K562 (cell line): Measurements from ENCODE around the gene TPD52L1. TPM values are rescaled to one million over a fixed set of nuclear protein-coding genes. Genes with fewer than 3 reads are reported as not detected.

Experiments used
- ATAC-seq: fragments of 200-7000 bp; cut with Tn5 transposase; 3 replicates; pipeline ENCODE4 v1.9.1; 2020; ENCODE audit warnings: moderate library complexity
- BruUV-seq: library from RNA; stranded (reverse); fragments of 400-500 nt; replicated peaks from 2 replicates; lab custom pipeline; 2021; lab: Mats Ljungman, UMichigan
- CTCF ChIA-PET: fragments of 300-600 bp; formaldehyde crosslinking; extraction: SDS; loops from one replicate; lab custom pipeline; 2021; ENCODE audit warnings: low intra/inter-chr PET ratio; lab: Yijun Ruan, JAX
- POLR2A ChIA-PET: fragments of 300-600, 350-650 bp; sonication (Branson Sonifier 250); formaldehyde crosslinking; extraction: SDS; loops from one replicate; lab custom pipeline; 2021; ENCODE audit warnings: antibody characterized with exemption, inconsistent platforms; lab: Yijun Ruan, JAX
- DNase-seq, 4 experiments: peaks; one replicate each; pipeline versions ENCODE4 v3.0.0 to v3.0.0-alpha.2; 2011 to 2018; ENCODE audit warnings: low spot score in 3 of 4, mixed read lengths in 3 of 4; ENCODE audit errors: extremely low read depth in 1 of 4
- FAIRE-seq: peaks from 2 replicates; lab custom pipeline; 2011; peaks lifted over from hg19 to GRCh38; lab: Jason Lieb, UNC
- H2AFZ ChIP-seq: 2 replicates; pipeline ENCODE4 v1.6.0; 2011; ENCODE audit warnings: low read depth, low read length, control low read depth, inconsistent platforms
- H3K27ac ChIP-seq: fragments of 200-600 bp; 3 replicates; pipeline ENCODE4 v1.8.0; 2011; ENCODE audit warnings: low read depth, mild to moderate bottlenecking, control low read depth, inconsistent platforms, low read length, moderate library complexity, mixed read lengths; ENCODE audit errors: extremely low read depth
- H3K27me3 ChIP-seq, 2 experiments: fragments of 300-600 bp in 1 of 2; 2 replicates in 1 of 2; 3 replicates in 1 of 2; pipeline versions ENCODE4 v1.6.0 to v1.8.0; 2011; ENCODE audit warnings: inconsistent platforms in 2 of 2, low read length in 2 of 2, mild to moderate bottlenecking in 1 of 2, mixed read lengths in 1 of 2, moderate library complexity in 1 of 2; ENCODE audit not compliant: control insufficient read depth in 2 of 2, insufficient read depth in 2 of 2
- H3K36me3 ChIP-seq: fragments of 300-600 bp; 3 replicates; pipeline ENCODE4 v1.8.0; 2011; ENCODE audit warnings: mild to moderate bottlenecking, low read length, inconsistent platforms; ENCODE audit not compliant: control insufficient read depth, insufficient read depth
- H3K4me1 ChIP-seq, 2 experiments: fragments of 200-600 bp in 1 of 2; replicated peaks in 1 of 2; 2 replicates in 1 of 2; 3 replicates in 1 of 2; pipeline versions ENCODE4 v1.5.1 to v1.8.0; 2011; ENCODE audit warnings: inconsistent platforms in 2 of 2, low read length in 2 of 2, mild to moderate bottlenecking in 1 of 2, mixed read lengths in 1 of 2, moderate library complexity in 1 of 2; ENCODE audit not compliant: control insufficient read depth in 2 of 2, insufficient read depth in 2 of 2
- H3K4me2 ChIP-seq: 2 replicates; pipeline ENCODE4 v1.6.1; 2011; ENCODE audit warnings: low read length, control low read depth, inconsistent platforms, mixed read lengths; ENCODE audit not compliant: insufficient read depth
- H3K4me3 ChIP-seq: fragments of 200-600 bp; sonication (generic), shearing (Covaris generic); 2 replicates; pipeline ENCODE4 v1.5.1; 2016; ENCODE audit warnings: control low read depth, inconsistent platforms
- H3K79me2 ChIP-seq: fragments of 200-600 bp; 3 replicates; pipeline ENCODE4 v1.8.0; 2011; ENCODE audit warnings: low read length, inconsistent platforms; ENCODE audit not compliant: control insufficient read depth, insufficient read depth
- H3K9ac ChIP-seq, 2 experiments: 2 replicates each; pipeline versions ENCODE4 v1.6.0 to v1.6.1; 2011; ENCODE audit warnings: low read depth in 2 of 2, low read length in 2 of 2, control low read depth in 1 of 2, inconsistent platforms in 1 of 2, mild to moderate bottlenecking in 1 of 2, mixed read lengths in 1 of 2; ENCODE audit not compliant: insufficient read depth in 1 of 2
- H3K9me1 ChIP-seq: one replicate; pipeline ENCODE4 v1.6.0; 2011; ENCODE audit warnings: inconsistent platforms, mild to moderate bottlenecking, low read length, moderate library complexity; ENCODE audit not compliant: control insufficient read depth, insufficient read depth
- H3K9me3 ChIP-seq: replicated peaks from 2 replicates; pipeline ENCODE4 v1.5.1; 2011; ENCODE audit warnings: low read depth, low read length, inconsistent platforms; ENCODE audit not compliant: control insufficient read depth, insufficient read depth
- H4K20me1 ChIP-seq: replicated peaks from 2 replicates; pipeline ENCODE4 v1.6.1; 2011; ENCODE audit warnings: low read length, inconsistent platforms, mixed read lengths; ENCODE audit not compliant: control insufficient read depth, insufficient read depth
- CEBPG ChIP-seq, 3 experiments: fragments of 200-800 bp in 1 of 3; sonication (Bioruptor generic) in 1 of 3; sonication (generic) in 1 of 3; formaldehyde crosslinking in 1 of 3; IDR thresholded peaks in 2 of 3; conservative IDR thresholded peaks in 1 of 3; 2 replicates each; pipeline versions ENCODE4 v1.6.1 to v1.8.0; 2016 to 2022; ENCODE audit warnings: missing compliant biosample characterization in 2 of 3, missing genetic modification characterization in 2 of 3, mild to moderate bottlenecking in 1 of 3, missing genetic modification reagents in 1 of 3
- DNMT1 ChIP-seq: fragments of 450-650 bp; IDR thresholded peaks from 2 replicates; pipeline ENCODE4 v1.6.1; 2016; ENCODE audit warnings: antibody characterized with exemption, mild to moderate bottlenecking
- E2F5 ChIP-seq: sonication (generic); formaldehyde crosslinking; IDR thresholded peaks from 2 replicates; pipeline ENCODE4 v1.8.0; 2022; ENCODE audit warnings: mild to moderate bottlenecking, missing genetic modification reagents
- HMG20B ChIP-seq: fragments of 250-450 bp; sonication (Bioruptor Pico); IDR thresholded peaks from 2 replicates; pipeline ENCODE4 v1.5.0; 2021; ENCODE audit warnings: mild to moderate bottlenecking
- L3MBTL2 ChIP-seq: fragments of 450-650 bp; IDR thresholded peaks from 2 replicates; pipeline ENCODE4 v1.6.1; 2016; ENCODE audit warnings: mild to moderate bottlenecking, moderate library complexity
- MAFK ChIP-seq: IDR thresholded peaks from 2 replicates; pipeline ENCODE4 v1.6.1; 2011; ENCODE audit warnings: low read length, improper control_type of control experiment
- NR2C1 ChIP-seq, 2 experiments: fragments of 450-650 bp; IDR thresholded peaks; 2 replicates each; pipeline ENCODE4 v1.6.1; 2017; ENCODE audit warnings: mild to moderate bottlenecking in 2 of 2, antibody characterized with exemption in 1 of 2, inconsistent platforms in 1 of 2, missing compliant biosample characterization in 1 of 2, missing genetic modification characterization in 1 of 2
- PHTF2 ChIP-seq: fragments of 250-450 bp; sonication (Bioruptor Pico); IDR thresholded peaks from 2 replicates; pipeline ENCODE4 v1.5.0; 2021; ENCODE audit warnings: mild to moderate bottlenecking
- POLR2H ChIP-seq: IDR thresholded peaks from 2 replicates; pipeline ENCODE4 v1.6.1; 2016; ENCODE audit warnings: missing genetic modification characterization, low read depth, mild to moderate bottlenecking, control low read depth, missing compliant biosample characterization, moderate library complexity
- SMAD2 ChIP-seq: fragments of 150-350 bp; IDR thresholded peaks from 2 replicates; pipeline ENCODE4 v1.6.1; 2014; ENCODE audit warnings: low read depth, mild to moderate bottlenecking, low read length
- U2AF1 ChIP-seq: fragments of 200-400 bp; formaldehyde crosslinking; optimal IDR thresholded peaks from 2 replicates; pipeline ENCODE3; 2017; ENCODE audit warnings: mild to moderate bottlenecking, low read depth, low read length, moderate library complexity
- ZC3H4 ChIP-seq: sonication (generic); formaldehyde crosslinking; IDR thresholded peaks from 2 replicates; pipeline ENCODE4 v1.9.0; 2021; ENCODE audit warnings: missing genetic modification reagents, borderline replicate concordance
- ZFP91 ChIP-seq: sonication (generic); formaldehyde crosslinking; IDR thresholded peaks from 2 replicates; pipeline ENCODE4 v1.8.0; 2022; ENCODE audit warnings: mild to moderate bottlenecking, missing genetic modification reagents
- ZNF436 ChIP-seq: fragments of 250-450, 450-650 bp; sonication (Bioruptor Pico); formaldehyde crosslinking; IDR thresholded peaks from 2 replicates; pipeline ENCODE4 v1.7.0; 2020; ENCODE audit warnings: mild to moderate bottlenecking
- ZNF512 ChIP-seq: IDR thresholded peaks from 2 replicates; pipeline ENCODE4 v1.6.1; 2016; ENCODE audit warnings: missing genetic modification characterization, missing compliant biosample characterization
- ZNF699 ChIP-seq: fragments of 250-450 bp; sonication (Bioruptor Pico); IDR thresholded peaks from 2 replicates; pipeline ENCODE4 v1.8.0; 2021; ENCODE audit warnings: mild to moderate bottlenecking, moderate library complexity; ENCODE audit not compliant: insufficient replicate concordance
- WGBS: fragments of 100-300 bp; shearing (Covaris generic); methylation state at CpG from one replicate; pipeline ENCODE4 v1.1.6; 2016; ENCODE audit warnings: low coverage, mixed read lengths; ENCODE audit not compliant: insufficient coverage; ENCODE audit errors: missing lambda C conversion rate; 5-methylcytosine and 5-hydroxymethylcytosine counted together
- in situ Hi-C: fragments of 300-500 bp; cut with MboI; formaldehyde crosslinking; loops from 4 replicates; pipeline ENCODE4 v1.15.0; 2018; ENCODE audit warnings: inconsistent platforms, mixed read lengths
- intact Hi-C: fragments of 100-400 bp; cut with micrococcal nuclease; formaldehyde crosslinking; loops from 2 replicates; pipeline ENCODE4 v1.14.2; 2022
- polyA plus RNA-seq, 8 experiments: library from polyadenylated mRNA; depleted of rRNA in 4 of 8; stranded (reverse) in 5 of 8; unstranded in 3 of 8; fragments of >200 nt; fragmentation: Nextera tagmentation in 2 of 8; fragmentation: Illumina TruSeq in 1 of 8; extraction: Ambion mirVana in 2 of 8; extraction: Trizol in 1 of 8; gene quantifications; 2 replicates each; pipeline versions ENCODE4 v1.2.1 to v1.2.3, GENCODE V29; 2011 to 2014; ENCODE audit warnings: inconsistent platforms in 1 of 8, missing spikeins in 1 of 8
- total RNA-seq, 7 experiments: library from RNA; depleted of rRNA in 6 of 7; stranded (reverse); fragments of >200 nt in 6 of 7; fragmentation: Illumina TruSeq in 2 of 7; extraction: Trizol in 2 of 7; gene quantifications; 2 replicates each; pipeline versions ENCODE4 v1.2.1 to v1.2.3, GENCODE V29; 2011 to 2021; ENCODE audit warnings: low replicate concordance in 1 of 7

TPD52L1 gene
- total and polyA plus RNA-seq, 9 of the 15 experiments (the other 6 are each of a cell fraction or from before 2014, with no cell fraction given) = 12.9 to 149 (median 75.7) TPM

DNA sequence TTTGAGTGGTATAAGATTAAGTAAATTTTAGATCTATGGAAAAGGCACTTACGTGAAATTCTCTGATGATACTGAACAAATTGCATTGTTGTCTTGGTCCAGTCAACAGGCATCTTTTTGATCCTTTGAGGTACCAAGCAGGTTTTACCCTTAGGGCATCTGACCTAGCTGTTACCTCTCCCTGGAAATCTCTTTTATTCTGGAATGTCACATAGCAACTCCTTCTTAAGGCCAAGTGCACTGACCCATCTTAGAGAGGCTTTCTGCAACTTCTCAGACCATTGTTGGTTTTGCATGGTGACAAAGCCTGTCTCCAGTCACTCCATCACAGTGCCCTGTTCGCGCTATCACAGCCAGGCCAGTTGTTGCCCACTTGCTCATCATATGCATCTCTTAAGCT lies 42.0 kb downstream of the TPD52L1 start:
- in situ Hi-C loops (no loop called here), intact Hi-C loops (no loop called here)
- 91% methylated on average over 3 of the region's 3 CpGs for WGBS
- Histone ChIP-seq H2AFZ (no peak overlapping the region), H3K4me3 (no peak overlapping the region), H3K27me3 (no peaks in the 10 kb centered on the region), H3K36me3 (no peaks in the 10 kb centered on the region), H4K20me1 (no peaks in the 10 kb centered on the region), H3K9me1 (no peaks in the 10 kb centered on the region), H3K27ac (no peak overlapping the region), H3K4me2 (no peak overlapping the region), H3K4me1 (peaks cover 8 to 32% of the 10 kb centered on the region in 2 experiments; a peak in 4 of 5 replicates), H3K9ac (no peak overlapping the region), H3K79me2 (no peaks in the 10 kb centered on the region; the same call in 2 of the 3 replicates), H3K9me3 (no peaks in the 10 kb centered on the region)
- ChIA-PET CTCF (no interaction called here), POLR2A (no interaction called here)
- TF ChIP-seq ZFP91 (CRISPR knock-in tag) (no peak), E2F5 (no peak), PHTF2 (CRISPR knock-in tag) (no peak), ZNF512 (no peak), NR2C1 (IDR thresholded peaks at IDR 0.05) (no peak), NR2C1 (tag; IDR thresholded peaks at IDR 0.05) (no peak), ZNF436 (CRISPR knock-in tag) (no peak), ZC3H4 (CRISPR knock-in tag) (no peak), U2AF1 (no peak), CEBPG (CRISPR knock-in tag; IDR thresholded peaks at IDR 0.05) (no peak), CEBPG (tag; conservative IDR thresholded peaks at IDR 0.05 in 1 of 2, IDR thresholded peaks at IDR 0.05 in 1 of 2) (no peak), HMG20B (CRISPR knock-in tag) (no peak), POLR2H (tag) (no peak), L3MBTL2 (no peak), ZNF699 (CRISPR knock-in tag) (no peak), SMAD2 (no peak), DNMT1 (no peak), MAFK (no peak)
- ATAC-seq = no peak
- no peak for FAIRE-seq
- no peak for DNase-seq
- BruUV-seq = no TSS peak
